Choroid plexus epithelial cell (primary cell): ENCODE data around the gene OR1S2.
"Not testable (repeated sequence)": the region's sequence is repeated elsewhere in the genome, so short reads cannot be mapped to it uniquely, and the experiment has no call there.

Experiments
- DNase-seq: peaks from one replicate; pipeline ENCODE4 v3.0.0-alpha.2; 2010; ENCODE audit warnings: low read depth
- H3K4me3 ChIP-seq: 2 replicates; pipeline ENCODE4 v1.5.1; 2011; ENCODE audit warnings: low read depth, mild to moderate bottlenecking, control low read depth, low read length, moderate library complexity
- TF ChIP-seq, protein P1 (sequence below): conservative IDR thresholded peaks from 2 replicates; pipeline ENCODE4 v1.5.1; 2011; ENCODE audit warnings: low read depth, mild to moderate bottlenecking, control low read depth, inconsistent platforms, low read length, moderate library complexity

OR1S2 gene, protein sequence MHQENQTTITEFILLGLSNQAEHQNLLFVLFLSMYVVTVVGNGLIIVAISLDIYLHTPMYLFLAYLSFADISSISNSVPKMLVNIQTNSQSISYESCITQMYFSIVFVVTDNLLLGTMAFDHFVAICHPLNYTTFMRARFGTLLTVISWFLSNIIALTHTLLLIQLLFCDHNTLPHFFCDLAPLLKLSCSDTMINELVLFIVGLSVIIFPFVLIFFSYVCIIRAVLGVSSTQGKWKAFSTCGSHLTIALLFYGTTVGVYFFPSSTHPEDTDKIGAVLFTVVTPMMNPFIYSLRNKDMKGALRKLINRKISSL

DNA sequence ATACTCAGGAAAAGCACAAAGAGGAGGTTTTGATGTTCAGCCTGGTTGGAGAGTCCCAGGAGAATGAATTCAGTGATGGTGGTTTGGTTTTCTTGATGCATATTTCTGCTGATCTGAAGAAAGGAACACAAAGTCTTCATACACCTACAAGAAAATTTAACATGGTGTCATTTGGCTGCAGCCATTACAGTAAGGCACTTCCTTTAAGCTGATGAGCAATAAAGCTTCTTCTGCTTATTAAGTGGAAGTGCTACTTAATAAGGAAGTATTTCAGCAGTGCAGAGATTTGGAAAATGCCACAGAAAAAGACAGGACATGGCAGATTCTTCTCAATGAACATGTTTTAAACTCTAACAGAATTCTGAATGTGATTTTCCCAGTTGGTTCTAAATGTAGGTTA lies at the start of gene OR1S2:
OR1S2 (minus strand) TSS at position 101 of the 400 bp plus-strand sequence; CDS start at position 101, 0 bp downstream.
- H3K4me3 ChIP-seq, result no peak within 1 kb of the TSS
- TF ChIP-seq, protein P1, sequence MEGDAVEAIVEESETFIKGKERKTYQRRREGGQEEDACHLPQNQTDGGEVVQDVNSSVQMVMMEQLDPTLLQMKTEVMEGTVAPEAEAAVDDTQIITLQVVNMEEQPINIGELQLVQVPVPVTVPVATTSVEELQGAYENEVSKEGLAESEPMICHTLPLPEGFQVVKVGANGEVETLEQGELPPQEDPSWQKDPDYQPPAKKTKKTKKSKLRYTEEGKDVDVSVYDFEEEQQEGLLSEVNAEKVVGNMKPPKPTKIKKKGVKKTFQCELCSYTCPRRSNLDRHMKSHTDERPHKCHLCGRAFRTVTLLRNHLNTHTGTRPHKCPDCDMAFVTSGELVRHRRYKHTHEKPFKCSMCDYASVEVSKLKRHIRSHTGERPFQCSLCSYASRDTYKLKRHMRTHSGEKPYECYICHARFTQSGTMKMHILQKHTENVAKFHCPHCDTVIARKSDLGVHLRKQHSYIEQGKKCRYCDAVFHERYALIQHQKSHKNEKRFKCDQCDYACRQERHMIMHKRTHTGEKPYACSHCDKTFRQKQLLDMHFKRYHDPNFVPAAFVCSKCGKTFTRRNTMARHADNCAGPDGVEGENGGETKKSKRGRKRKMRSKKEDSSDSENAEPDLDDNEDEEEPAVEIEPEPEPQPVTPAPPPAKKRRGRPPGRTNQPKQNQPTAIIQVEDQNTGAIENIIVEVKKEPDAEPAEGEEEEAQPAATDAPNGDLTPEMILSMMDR, result no peak
- no peak for DNase-seq

DNA sequence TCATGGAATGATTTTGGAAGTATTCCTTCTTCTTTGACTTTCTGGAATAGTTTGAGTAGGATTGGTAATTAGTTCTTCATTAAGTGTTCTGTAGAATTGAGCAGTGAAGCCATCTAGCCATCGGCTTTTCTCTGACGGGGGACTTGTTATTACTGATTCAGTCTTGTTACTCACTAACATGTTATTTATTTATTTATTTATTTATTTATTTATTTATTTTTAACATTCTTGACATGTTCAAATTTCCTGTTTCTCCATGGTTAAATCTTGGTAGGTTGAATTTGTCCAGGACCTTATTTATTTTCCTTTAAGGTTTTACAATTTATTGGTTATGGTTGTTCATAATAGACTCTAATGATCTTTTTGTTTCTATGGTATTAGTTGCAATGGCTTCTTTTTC lies 40.0 kb upstream of the OR1S2 start:
- TF ChIP-seq, protein P1, result no peak
- DNase-seq, result no peak

DNA sequence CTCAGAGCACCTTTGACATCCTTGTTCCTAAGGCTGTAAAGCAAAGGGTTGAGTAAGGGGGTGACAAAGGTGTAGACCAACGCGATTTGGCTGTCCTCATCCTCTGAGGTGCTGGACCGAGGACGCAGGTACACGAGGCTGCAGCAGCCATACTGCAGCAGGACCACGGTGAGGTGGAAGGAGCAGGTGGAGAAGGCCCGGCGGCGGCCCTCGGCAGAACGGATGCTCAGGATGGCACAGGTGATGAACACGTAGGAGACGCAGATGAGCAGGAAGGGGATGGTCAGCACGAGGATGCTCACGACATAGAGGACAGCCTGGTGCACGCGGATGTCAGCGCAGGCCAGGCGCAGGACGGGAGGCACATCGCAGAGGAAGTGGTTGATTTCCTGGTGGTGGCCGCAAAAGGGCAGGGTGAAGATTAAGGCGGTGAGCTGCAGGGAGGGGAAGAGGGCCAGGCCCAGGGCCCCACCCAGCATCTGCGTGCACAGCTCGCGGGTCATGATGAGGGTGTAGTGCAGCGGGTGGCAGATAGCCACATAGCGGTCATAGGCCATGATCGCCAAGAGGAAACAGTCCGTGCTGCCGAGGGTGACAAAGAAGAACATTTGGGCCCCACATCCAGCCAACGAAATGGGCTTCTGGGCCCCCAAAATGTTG lies 24.1 kb upstream of the OR1S2 start:
- DNase-seq, result no peak
- TF ChIP-seq, protein P1, result no peak
- no peak overlapping the region for H3K4me3 ChIP-seq

More for the DNA sequence above, 40.0 kb upstream of the OR1S2 start:
- no peak overlapping the region for H3K4me3 ChIP-seq

DNA sequence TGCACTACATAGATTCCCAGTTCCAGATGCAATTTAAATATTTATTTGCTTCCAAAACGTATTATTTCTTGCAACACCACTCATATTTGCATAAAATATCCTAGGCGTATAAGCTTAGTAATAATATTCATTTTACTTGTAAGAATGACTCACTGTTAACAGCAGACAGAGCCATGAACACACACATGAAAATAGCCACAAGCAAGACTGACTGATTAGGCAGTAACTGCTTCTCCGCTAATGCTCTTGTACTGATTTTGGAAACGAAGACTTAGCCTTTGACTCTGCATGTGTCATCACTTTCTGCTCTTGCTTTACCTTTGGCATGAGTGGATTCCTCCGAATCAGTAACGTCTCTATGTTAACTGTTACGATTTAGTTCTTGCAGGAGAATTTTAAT lies 18.8 kb upstream of the OR1S2 start:
- no peak overlapping the region for H3K4me3 ChIP-seq
- TF ChIP-seq, protein P1, result no peak
- DNase-seq, result no peak

DNA sequence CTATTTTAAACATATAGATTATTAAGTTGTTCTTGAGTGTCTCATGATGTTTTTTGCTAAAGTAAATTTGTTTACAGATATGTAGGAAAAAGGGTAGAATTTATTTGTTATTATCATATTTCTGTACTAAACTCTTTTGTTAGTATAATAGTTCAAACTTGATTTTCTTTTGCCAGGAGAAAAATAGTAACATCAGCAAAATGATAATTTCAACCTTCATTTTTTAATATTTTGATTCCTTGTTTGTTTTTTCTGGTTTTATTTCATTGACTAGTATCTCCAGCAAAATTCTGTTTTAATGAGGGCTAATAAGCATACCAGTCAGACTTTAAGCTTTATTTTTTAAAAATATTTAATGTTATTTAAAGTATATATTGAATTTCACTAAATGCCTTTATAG lies 12.5 kb upstream of the OR1S2 start:
- H3K4me3 ChIP-seq, result no peak overlapping the region
- TF ChIP-seq, protein P1, result no peak
- DNase-seq, result no peak

DNA sequence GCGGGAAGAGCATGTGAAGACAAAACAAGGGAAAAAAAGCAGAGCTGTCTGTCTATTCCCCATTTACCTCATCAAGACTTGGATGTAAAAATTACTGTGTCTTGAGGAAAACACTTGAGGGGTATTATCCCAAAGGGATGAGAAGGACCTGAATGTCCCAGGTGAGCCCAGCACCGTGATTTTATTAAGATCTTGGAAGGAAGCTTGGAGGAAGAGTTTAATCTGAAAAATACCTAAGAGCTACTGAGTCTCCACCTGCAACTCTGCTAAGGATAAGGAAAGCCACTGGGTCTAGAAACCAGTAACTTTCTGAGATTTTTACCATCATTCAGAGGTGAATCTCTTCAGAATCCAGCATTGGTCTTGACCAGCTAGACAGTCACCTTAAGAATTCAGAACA lies 8.5 kb upstream of the OR1S2 start, which contains the start of gene OR1S1:
OR1S1 (plus strand) TSS at position 301 of the 400 bp plus-strand sequence.
- DNase-seq, H3K4me3 ChIP-seq: not testable (repeated sequence)

DNA sequence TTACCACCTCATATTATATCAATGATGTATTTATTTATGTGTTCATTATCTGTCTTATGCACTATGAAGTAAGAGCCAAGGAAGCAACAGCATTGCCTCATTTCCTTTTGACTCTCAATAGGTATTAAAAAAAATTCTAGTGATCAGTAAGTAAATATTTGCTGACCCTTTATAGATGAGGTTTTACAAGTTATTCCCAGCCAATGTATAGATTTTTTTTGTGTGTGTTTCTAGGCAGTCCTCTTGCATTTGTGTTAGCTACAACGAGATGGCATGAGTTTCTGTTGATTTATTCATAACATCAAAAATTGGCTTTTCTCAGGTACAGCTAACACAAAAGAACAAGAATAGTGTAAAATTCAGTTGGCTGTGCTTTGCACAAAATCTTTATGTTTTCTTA lies 4.7 kb downstream of the OR1S2 start:
- no peak for DNase-seq
- H3K4me3 ChIP-seq, result no peak overlapping the region
- TF ChIP-seq, protein P1, result no peak
